ACC112 (cell line): ENCODE data around the gene RFLNA.

Experiments used
- H2AFZ ChIP-seq: fragments of 200-600 bp; sonication (generic); one replicate; pipeline ENCODE4 v1.6.0; 2017; ENCODE audit warnings: antibody characterized with exemption, low read length; ENCODE audit not compliant: unreplicated experiment
- H3K27ac ChIP-seq: fragments of 200-600 bp; sonication (generic); 2 replicates; pipeline ENCODE4 v1.5.1; 2014; ENCODE audit warnings: low read depth, mild to moderate bottlenecking, antibody characterized with exemption, low read length, moderate library complexity
- H3K27me3 ChIP-seq: fragments of 200-600 bp; sonication (generic); 2 replicates; pipeline ENCODE4 v1.6.1; 2014; ENCODE audit warnings: mild to moderate bottlenecking, antibody characterized with exemption, low read length, moderate library complexity, mixed read lengths; ENCODE audit not compliant: insufficient read depth
- H3K36me3 ChIP-seq: fragments of 200-600 bp; sonication (generic); 2 replicates; pipeline ENCODE4 v1.6.1; 2016; ENCODE audit warnings: mild to moderate bottlenecking, antibody characterized with exemption, low read length, moderate library complexity, mixed read lengths; ENCODE audit not compliant: insufficient read depth
- H3K4me1 ChIP-seq: fragments of 200-600 bp; sonication (generic); one replicate; pipeline ENCODE4 v1.6.1; 2016; ENCODE audit warnings: low read length, mixed read lengths; ENCODE audit not compliant: insufficient read depth, unreplicated experiment, control insufficient read depth
- H3K4me3 ChIP-seq: fragments of 200-600 bp; sonication (generic); 2 replicates; pipeline ENCODE4 v1.5.1; 2014; ENCODE audit warnings: mild to moderate bottlenecking, low read depth, low read length
- H3K79me2 ChIP-seq: fragments of 200-600 bp; sonication (generic); one replicate; pipeline ENCODE4 v1.6.0; 2016; ENCODE audit warnings: low read length; ENCODE audit not compliant: control insufficient read depth, unreplicated experiment, insufficient read depth

RFLNA gene

DNA sequence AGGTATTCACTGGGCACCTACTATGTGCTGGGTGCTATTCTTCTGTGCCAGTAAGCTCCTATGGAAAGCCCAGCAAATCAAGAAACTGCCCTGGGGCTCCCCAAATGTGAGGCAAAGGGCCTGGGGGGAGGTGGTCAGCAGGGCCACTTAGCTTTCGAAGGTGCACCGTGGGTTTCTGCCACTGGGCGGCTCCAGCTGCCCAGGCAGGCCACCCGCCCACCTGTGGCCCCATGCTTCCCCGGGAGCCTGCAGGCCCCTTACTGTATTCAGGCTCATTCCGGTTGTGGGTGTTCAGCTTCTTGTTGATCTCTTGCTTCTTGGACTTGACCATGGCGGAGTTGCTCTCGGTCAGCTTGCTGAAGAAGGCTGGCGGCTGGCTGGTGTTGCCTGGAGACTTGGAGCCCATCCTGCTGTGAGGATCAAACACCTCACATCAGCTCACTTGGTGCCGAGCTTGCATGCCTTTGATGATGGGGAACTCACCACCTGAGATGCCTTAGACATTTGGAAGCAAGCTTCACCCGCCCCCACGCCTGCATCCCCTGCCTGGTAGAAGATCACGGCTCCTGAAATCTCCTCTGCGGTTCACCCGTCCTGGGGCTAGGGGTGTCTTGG lies 37.3 kb downstream of the RFLNA start:
- no peak overlapping the region for H3K27ac ChIP-seq
- peaks cover 24% of the 10 kb centered on the region for H3K36me3 ChIP-seq
- H2AFZ ChIP-seq = no peak overlapping the region
- H3K4me1 ChIP-seq = no peaks in the 10 kb centered on the region
- no peaks in the 10 kb centered on the region for H3K79me2 ChIP-seq
- no peaks in the 10 kb centered on the region for H3K27me3 ChIP-seq
- H3K4me3 ChIP-seq = no peak overlapping the region

- H2AFZ ChIP-seq = no peak overlapping the region
- H3K36me3 ChIP-seq = peaks cover 25% of the 10 kb centered on the region
Measured at GRCh38 chr12:124332900-124333299, 38.0 kb downstream of the RFLNA start.

DNA sequence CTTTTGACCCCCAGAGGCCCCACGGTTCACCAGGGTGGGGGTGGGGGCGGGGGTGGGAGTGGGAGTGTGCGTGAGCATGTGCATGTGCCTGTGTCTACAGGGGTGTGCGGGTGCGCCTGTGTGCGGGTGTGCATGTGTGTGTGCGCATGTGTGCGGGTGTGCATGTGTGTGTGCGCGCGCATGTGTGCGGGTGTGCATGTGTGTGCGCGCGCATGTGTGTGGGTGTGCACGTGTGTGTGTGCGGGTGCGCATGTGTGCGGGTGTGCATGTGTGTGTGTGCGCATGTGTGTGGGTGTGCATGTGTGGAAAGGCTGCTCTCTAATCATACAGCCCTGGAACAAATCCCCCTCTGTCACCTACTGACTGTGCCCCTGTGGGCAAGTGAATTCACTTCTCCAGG lies 38.8 kb downstream of the RFLNA start:
- H2AFZ ChIP-seq = no peak overlapping the region
- H3K79me2 ChIP-seq = no peaks in the 10 kb centered on the region
- no peaks in the 10 kb centered on the region for H3K4me1 ChIP-seq
- H3K27ac ChIP-seq = no peak overlapping the region
- H3K4me3 ChIP-seq = no peak overlapping the region
- H3K27me3 ChIP-seq = no peaks in the 10 kb centered on the region
- H3K36me3 ChIP-seq = peaks cover 25% of the 10 kb centered on the region

More at GRCh38 chr12:124332900-124333299, 38.0 kb downstream of the RFLNA start:
- H3K27me3 ChIP-seq = no peaks in the 10 kb centered on the region
- H3K4me3 ChIP-seq = no peak overlapping the region
- H3K79me2 ChIP-seq = no peaks in the 10 kb centered on the region
- no peak overlapping the region for H3K27ac ChIP-seq
- no peaks in the 10 kb centered on the region for H3K4me1 ChIP-seq

DNA sequence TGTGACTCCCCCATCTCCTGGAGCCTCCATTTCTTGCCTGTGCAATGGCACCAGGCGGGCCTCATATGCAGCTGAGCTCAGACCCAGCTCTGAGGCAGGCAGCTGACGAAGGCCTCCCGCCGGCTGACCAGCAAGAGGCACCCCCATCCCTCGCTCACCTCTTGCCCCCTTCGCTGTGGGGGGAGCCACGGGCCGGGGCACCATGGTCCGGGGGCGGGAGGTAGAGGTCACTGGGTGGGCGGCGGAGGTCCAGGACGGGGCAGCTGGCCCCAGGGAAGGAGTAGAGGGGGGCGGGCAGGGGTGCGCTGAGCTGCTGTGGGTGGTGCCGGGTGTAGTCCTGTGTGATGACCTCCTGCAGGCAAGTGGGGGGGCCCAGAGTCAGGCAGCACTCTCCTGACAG lies 39.4 kb downstream of the RFLNA start:
- Histone ChIP-seq H3K4me3 (no peak overlapping the region), H3K27ac (no peak overlapping the region), H3K4me1 (no peaks in the 10 kb centered on the region), H3K79me2 (no peaks in the 10 kb centered on the region), H3K36me3 (peaks cover 25% of the 10 kb centered on the region), H3K27me3 (no peaks in the 10 kb centered on the region), H2AFZ (no peak overlapping the region)

DNA sequence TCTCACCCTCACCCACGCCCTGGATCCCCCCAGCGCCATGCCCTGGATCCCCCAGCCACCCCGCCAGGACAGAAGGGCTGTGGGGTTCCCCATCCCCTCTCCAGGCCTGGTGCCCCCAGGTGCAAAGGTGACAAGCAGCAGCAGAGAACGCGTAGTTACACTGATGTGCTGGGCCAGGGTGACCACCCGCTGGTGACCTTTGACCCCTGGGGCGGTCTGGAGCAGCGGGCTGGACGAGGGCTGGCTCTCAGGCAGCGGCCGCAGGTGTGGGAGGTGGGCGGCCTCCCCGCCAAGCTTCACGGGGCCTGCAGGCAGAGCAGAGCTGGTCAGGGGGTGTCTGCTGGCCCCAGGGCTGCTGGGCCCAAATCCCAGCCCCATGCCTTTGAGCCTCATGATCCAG lies 40.1 kb downstream of the RFLNA start:
- no peaks in the 10 kb centered on the region for H3K27me3 ChIP-seq
- no peak overlapping the region for H3K4me3 ChIP-seq
- no peak overlapping the region for H3K27ac ChIP-seq
- no peaks in the 10 kb centered on the region for H3K79me2 ChIP-seq
- H3K4me1 ChIP-seq = no peaks in the 10 kb centered on the region
- H3K36me3 ChIP-seq = peaks cover 25% of the 10 kb centered on the region
- H2AFZ ChIP-seq = no peak overlapping the region

GRCh38 chr12:124335426-124336183 lies 40.7 kb downstream of the RFLNA start:
- Histone ChIP-seq H3K79me2 (no peaks in the 10 kb centered on the region), H2AFZ (no peak overlapping the region), H3K27me3 (no peaks in the 10 kb centered on the region), H3K27ac (no peak overlapping the region), H3K36me3 (peaks cover 21% of the 10 kb centered on the region), H3K4me3 (no peak overlapping the region), H3K4me1 (no peaks in the 10 kb centered on the region)

- H3K36me3 ChIP-seq = peaks cover 19% of the 10 kb centered on the region
Measured at GRCh38 chr12:124336184-124336437, 41.2 kb downstream of the RFLNA start.

GRCh38 chr12:124336742-124337520 lies 42.0 kb downstream of the RFLNA start:
- H2AFZ ChIP-seq = no peak overlapping the region
- no peaks in the 10 kb centered on the region for H3K79me2 ChIP-seq
- H3K4me1 ChIP-seq = no peaks in the 10 kb centered on the region
- H3K36me3 ChIP-seq = peaks cover 15% of the 10 kb centered on the region
- no peak overlapping the region for H3K4me3 ChIP-seq
- H3K27ac ChIP-seq = no peak overlapping the region
- no peaks in the 10 kb centered on the region for H3K27me3 ChIP-seq

More at GRCh38 chr12:124336184-124336437, 41.2 kb downstream of the RFLNA start:
- no peak overlapping the region for H3K27ac ChIP-seq
- no peak overlapping the region for H3K4me3 ChIP-seq
- no peaks in the 10 kb centered on the region for H3K79me2 ChIP-seq
- H2AFZ ChIP-seq = no peak overlapping the region
- no peaks in the 10 kb centered on the region for H3K4me1 ChIP-seq
- H3K27me3 ChIP-seq = no peaks in the 10 kb centered on the region

DNA sequence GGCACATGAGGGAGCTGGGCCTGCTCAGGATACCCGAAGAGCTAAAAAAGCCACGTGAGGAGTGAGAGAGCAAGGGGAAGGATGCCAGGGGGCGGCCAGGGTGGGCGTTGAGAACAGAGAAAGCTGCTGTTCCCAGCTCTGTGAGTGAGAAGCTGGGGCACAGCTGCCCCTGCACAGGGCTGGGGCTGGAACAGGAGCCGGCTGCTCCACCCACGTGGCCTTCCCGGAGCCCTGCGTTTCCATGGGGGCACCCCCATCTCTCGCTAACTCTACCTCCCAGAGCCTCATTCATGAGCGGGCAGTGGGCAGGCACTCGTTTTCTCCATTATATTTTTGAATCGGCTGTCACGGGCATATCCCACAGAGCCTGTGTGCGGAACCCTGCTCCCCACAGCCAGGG lies 42.7 kb downstream of the RFLNA start:
- H3K27ac ChIP-seq = no peak overlapping the region
- peaks cover 16% of the 10 kb centered on the region for H3K36me3 ChIP-seq
- H3K27me3 ChIP-seq = no peaks in the 10 kb centered on the region
- H2AFZ ChIP-seq = no peak overlapping the region
- no peaks in the 10 kb centered on the region for H3K4me1 ChIP-seq
- H3K4me3 ChIP-seq = no peak overlapping the region
- H3K79me2 ChIP-seq = no peaks in the 10 kb centered on the region

GRCh38 chr12:124338448-124338847 lies 43.6 kb downstream of the RFLNA start:
- no peak overlapping the region for H2AFZ ChIP-seq
- no peak overlapping the region for H3K4me3 ChIP-seq
- no peaks in the 10 kb centered on the region for H3K79me2 ChIP-seq
- H3K27me3 ChIP-seq = no peaks in the 10 kb centered on the region
- H3K36me3 ChIP-seq = peaks cover 23% of the 10 kb centered on the region
- no peak overlapping the region for H3K27ac ChIP-seq
- H3K4me1 ChIP-seq = no peaks in the 10 kb centered on the region
